ENCODE data around the gene AFG1L.

DNA sequence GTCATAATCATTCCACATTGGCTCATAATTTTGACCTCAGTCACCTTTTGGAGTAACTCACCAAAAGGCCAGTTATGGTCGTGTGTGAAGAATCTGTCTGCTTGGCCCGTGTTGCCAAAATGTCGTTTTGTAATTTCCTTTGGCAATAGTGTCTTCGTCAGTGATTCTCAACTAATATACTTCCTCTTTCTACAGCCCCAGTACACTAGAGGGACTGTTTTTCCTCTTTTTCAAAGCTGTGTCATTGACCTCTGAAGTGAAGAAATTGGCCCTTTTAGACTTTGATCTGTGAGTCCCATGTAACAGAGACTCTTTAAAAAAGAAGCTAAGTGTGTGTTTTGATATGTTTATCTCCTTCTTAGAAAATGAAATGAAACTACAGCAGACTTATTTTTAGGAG lies 271.0 kb downstream of the AFG1L start:
- TF ChIP-seq, protein P1, sequence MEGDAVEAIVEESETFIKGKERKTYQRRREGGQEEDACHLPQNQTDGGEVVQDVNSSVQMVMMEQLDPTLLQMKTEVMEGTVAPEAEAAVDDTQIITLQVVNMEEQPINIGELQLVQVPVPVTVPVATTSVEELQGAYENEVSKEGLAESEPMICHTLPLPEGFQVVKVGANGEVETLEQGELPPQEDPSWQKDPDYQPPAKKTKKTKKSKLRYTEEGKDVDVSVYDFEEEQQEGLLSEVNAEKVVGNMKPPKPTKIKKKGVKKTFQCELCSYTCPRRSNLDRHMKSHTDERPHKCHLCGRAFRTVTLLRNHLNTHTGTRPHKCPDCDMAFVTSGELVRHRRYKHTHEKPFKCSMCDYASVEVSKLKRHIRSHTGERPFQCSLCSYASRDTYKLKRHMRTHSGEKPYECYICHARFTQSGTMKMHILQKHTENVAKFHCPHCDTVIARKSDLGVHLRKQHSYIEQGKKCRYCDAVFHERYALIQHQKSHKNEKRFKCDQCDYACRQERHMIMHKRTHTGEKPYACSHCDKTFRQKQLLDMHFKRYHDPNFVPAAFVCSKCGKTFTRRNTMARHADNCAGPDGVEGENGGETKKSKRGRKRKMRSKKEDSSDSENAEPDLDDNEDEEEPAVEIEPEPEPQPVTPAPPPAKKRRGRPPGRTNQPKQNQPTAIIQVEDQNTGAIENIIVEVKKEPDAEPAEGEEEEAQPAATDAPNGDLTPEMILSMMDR (IDR thresholded peaks at IDR 0.05) = peak in 1 of 4 experiments; percentile 14
- TF ChIP-seq POLR2A (IDR thresholded peaks at IDR 0.05) = no peak
- TF ChIP-seq POLR2AphosphoS5 (IDR thresholded peaks at IDR 0.05) = peak; percentile 34

Measured in prostate gland (tissue), 2 donors.